Activated CD4-positive, alpha-beta T cell treated with anti-CD3 and anti-CD28 coated beads for 36 hours (primary cell): ENCODE measurements around the gene CHD3. TPM values are rescaled to one million over a fixed set of nuclear protein-coding genes. Genes with fewer than 3 reads are reported as not detected.
A peak's percentile ranks its signal among the peaks of the same experiment; 100 is the strongest.

Experiments
- ATAC-seq: fragments of 200-7000 bp; cut with Tn5 transposase; one replicate; pipeline ENCODE4 v1.10.0; 2021; ENCODE audit warnings: mild to moderate bottlenecking, moderate library complexity
- CTCF ChIA-PET: fragments of 350-600 bp; sonication (Branson Sonifier 250); formaldehyde crosslinking; loops from one replicate; lab custom pipeline; 2021; ENCODE audit warnings: antibody characterized with exemption; lab: Charles Lee
- POLR2A ChIA-PET: fragments of 350-600 bp; sonication (Branson Sonifier 250); formaldehyde crosslinking; loops from one replicate; lab custom pipeline; 2021; ENCODE audit warnings: antibody characterized with exemption, inconsistent platforms; lab: Charles Lee
- DNase-seq: peaks from one replicate; pipeline ENCODE4 v3.0.0-alpha.2; 2020
- H3K27ac Mint-ChIP-seq: one replicate; pipeline ENCODE4 v1.8.0; 2021; ENCODE audit warnings: mixed read lengths
- H3K27me3 Mint-ChIP-seq: one replicate; pipeline ENCODE4 v1.8.0; 2021; ENCODE audit warnings: mixed read lengths
- H3K36me3 Mint-ChIP-seq: one replicate; pipeline ENCODE4 v1.8.0; 2021; ENCODE audit warnings: low read depth, mixed read lengths
- H3K4me1 Mint-ChIP-seq: one replicate; pipeline ENCODE4 v1.8.0; 2021; ENCODE audit warnings: mixed read lengths
- H3K4me3 Mint-ChIP-seq: one replicate; pipeline ENCODE4 v1.8.0; 2021; ENCODE audit warnings: mild to moderate bottlenecking, moderate library complexity, mixed read lengths
- H3K9me3 Mint-ChIP-seq: one replicate; pipeline ENCODE4 v1.8.0; 2021; ENCODE audit warnings: low read depth, mixed read lengths
- intact Hi-C, 2 experiments: fragments of 100-400 bp; cut with DNase I in 1 of 2; cut with micrococcal nuclease in 1 of 2; formaldehyde crosslinking; loops; one replicate each; pipeline versions ENCODE4 v1.14.2 to v1.15.1; 2022 to 2024; cut with DNase I, micrococcal nuclease
- total RNA-seq, 2 experiments: library from RNA; stranded (reverse); gene quantifications; one replicate each; pipeline ENCODE4 v1.2.3, GENCODE V29; 2021

Gene CHD3
- 100 to 1,000 TPM; 145 to 161 TPM for total RNA-seq

DNA sequence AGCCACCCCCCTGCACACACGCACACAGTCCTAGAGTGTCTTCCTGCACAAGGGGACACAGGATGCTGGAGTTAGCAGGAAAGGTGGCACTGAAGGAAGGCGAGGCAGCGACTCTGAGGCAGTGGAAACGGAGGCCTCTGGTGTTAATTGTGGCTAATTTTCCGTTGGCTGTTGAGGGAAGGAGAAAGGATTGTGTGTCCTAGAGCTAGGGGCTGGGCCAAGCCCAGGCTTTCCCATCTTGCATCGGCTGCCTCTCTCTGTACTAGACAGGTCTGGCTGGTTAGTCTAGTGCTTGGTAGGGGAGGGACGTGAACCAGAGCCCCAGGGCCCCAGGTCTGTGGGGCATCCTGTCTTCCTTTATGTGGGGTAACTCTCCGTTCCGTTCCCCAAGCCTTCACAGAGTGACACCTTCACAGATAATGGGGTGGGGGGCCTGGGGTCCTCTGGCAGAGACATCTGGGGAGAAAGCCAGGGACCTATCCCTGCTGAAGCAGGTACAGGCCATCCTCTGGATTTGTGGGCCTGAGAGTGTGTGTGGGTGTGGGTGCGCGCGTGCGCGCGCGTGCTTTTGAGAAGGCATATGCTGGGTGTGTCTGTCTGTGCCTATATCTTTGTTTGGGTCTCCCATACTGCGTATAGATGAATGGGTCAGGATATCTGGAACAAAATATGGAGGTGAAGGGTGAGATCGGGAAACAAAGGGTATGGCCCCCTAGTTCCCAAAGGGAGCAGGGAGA lies at the start of gene CHD3:
CHD3 (plus strand) TSS at position 606 of the 737 bp plus-strand sequence. CDS start 212 bp downstream, outside the sequence.
- POLR2A ChIA-PET = no interaction called here
- ATAC-seq (peak; percentile 18), DNase-seq (peak; percentile 82)
- Mint-ChIP-seq H3K27ac (no peak within 1 kb of the TSS), H3K4me1 (peaks cover 4% of the 10 kb centered on the region), H3K4me3 (no peak within 1 kb of the TSS), H3K27me3 (no peaks in the 10 kb centered on the region), H3K36me3 (peaks cover 34% of the 10 kb centered on the region), H3K9me3 (no peaks in the 10 kb centered on the region)
- CTCF ChIA-PET = interaction anchor here (0.8 to 1.4 kb wide), 5 partner anchors 9 to 185 kb away, joined by 3 to 6 read pairs (median 3); no protein-coding TSS in a partner anchor
- intact Hi-C loops = no loop called here

DNA sequence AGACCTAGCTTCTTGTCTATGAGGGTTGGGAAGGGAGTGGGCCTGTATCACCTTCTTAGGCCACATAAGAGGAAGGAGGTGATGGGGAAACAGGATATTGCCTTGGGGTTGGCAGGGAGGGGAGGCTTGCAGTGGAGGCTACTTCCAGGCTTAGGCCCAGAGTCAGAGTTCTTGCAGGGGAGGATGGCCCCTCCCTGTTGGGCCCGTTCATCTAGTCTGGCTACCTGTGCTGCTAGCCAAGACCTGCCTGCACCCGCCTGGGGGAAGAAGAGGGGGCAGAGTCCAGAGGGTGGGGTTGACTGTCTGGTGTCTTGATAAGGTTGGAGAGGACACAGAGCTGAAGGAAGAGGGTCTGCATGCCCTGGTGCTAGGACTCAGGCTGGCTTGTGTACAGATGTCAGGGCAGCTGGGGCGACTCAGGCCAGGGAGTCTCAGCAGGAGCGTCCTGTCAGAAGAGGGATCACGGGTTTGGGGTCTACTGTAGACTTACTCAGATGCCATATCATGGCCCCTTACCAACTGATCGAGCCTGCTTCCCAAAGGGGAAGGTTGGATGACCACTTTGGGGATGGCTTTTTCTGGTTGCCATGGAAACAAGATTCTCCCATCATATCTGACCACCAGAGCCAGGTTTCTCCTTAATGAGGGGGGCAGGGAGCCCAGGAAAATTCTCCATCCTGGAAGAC lies 49.3 kb upstream of the CHD3 start:
- intact Hi-C loops = no loop called here
- DNase-seq (no peak), ATAC-seq (no peak)
- Mint-ChIP-seq H3K4me3 (peak overlapping the region; percentile 71), H3K9me3 (no peaks in the 10 kb centered on the region), H3K27me3 (no peaks in the 10 kb centered on the region), H3K27ac (peak overlapping the region; percentile 92), H3K4me1 (peaks cover 50% of the 10 kb centered on the region), H3K36me3 (peaks cover 18% of the 10 kb centered on the region)
- POLR2A ChIA-PET = interaction anchor here (0.6 kb wide), 1 partner anchor 542 kb away, joined by 8 read pairs; no protein-coding TSS in a partner anchor
- CTCF ChIA-PET = no interaction called here

DNA sequence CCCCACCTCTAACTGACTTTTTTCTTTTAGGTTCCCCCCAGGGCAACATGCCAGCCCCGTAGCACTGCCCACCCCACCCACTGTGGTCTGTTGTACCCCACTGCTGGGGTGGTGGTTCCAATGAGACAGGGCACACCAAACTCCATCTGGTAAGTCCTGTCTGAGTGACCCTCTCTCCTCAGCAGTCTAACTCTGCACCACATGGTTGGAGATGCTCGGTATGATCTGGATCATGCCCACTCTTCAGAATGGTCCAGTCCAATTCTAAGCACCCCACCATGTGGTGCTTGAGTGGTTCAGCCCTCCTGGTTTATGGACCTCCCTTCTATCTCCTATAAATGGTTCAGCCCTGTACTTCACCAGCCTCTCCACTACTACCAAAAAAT lies 48.7 kb upstream of the CHD3 start:
- H3K27ac Mint-ChIP-seq = peak overlapping the region; percentile 92

DNA sequence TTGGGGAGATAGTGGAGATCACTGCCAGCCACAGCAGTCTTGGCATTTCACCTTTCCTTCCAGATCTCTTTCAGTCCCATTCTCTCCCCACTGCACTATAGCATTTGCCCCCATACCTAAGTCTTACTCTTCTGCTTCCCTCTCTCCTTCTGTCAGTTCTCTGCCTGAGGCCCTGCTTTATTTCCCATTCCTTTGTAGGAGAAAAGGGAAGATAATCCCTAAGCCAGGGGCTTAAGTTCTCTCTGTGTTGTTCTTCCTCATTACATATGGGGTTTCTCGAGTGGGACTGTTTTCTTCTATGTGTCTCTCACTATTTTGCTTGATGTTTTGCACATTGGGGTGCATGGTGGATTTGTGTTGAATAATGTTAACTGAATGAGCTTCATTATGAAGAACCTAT lies 48.1 kb upstream of the CHD3 start:
- Mint-ChIP-seq H3K4me1 (peaks cover 50% of the 10 kb centered on the region), H3K36me3 (peaks cover 18% of the 10 kb centered on the region), H3K4me3 (peak overlapping the region; percentile 97), H3K9me3 (no peaks in the 10 kb centered on the region), H3K27me3 (no peaks in the 10 kb centered on the region), H3K27ac (peak overlapping the region; percentile 92)
- ChIA-PET POLR2A (no interaction called here), CTCF (interaction anchor here (1.2 to 1.3 kb wide), 4 partner anchors 17 to 201 kb away, joined by 3 to 7 read pairs (median 3); partner anchors contain the start of genes CYB5D1, NAA38 and RNF227)
- intact Hi-C loops = loop anchor here (5.0 to 10.0 kb wide), 11 partner anchors 153 to 796 kb away; partner anchors contain the start of genes CTDNEP1 (in 1 of the 2), ELP5 (in 1 of the 2), KCTD11 (in 1 of the 2) and NDEL1 (in 1 of the 2)
- ATAC-seq (no peak), DNase-seq (no peak)

More for the DNA sequence above, 48.7 kb upstream of the CHD3 start:
- ChIA-PET POLR2A (interaction anchor here (0.6 kb wide), 1 partner anchor 542 kb away, joined by 8 read pairs; no protein-coding TSS in a partner anchor), CTCF (no interaction called here)
- no peaks in the 10 kb centered on the region for H3K27me3 Mint-ChIP-seq
- intact Hi-C loops = loop anchor here (5.0 to 10.0 kb wide), 11 partner anchors 153 to 795 kb away; partner anchors contain the start of genes CTDNEP1 (in 1 of the 2), ELP5 (in 1 of the 2), KCTD11 (in 1 of the 2) and NDEL1 (in 1 of the 2)
- no peaks in the 10 kb centered on the region for H3K9me3 Mint-ChIP-seq
- peaks cover 18% of the 10 kb centered on the region for H3K36me3 Mint-ChIP-seq
- no peak for DNase-seq
- H3K4me1 Mint-ChIP-seq = peaks cover 50% of the 10 kb centered on the region
- ATAC-seq = no peak
- peak overlapping the region; percentile 97 for H3K4me3 Mint-ChIP-seq

DNA sequence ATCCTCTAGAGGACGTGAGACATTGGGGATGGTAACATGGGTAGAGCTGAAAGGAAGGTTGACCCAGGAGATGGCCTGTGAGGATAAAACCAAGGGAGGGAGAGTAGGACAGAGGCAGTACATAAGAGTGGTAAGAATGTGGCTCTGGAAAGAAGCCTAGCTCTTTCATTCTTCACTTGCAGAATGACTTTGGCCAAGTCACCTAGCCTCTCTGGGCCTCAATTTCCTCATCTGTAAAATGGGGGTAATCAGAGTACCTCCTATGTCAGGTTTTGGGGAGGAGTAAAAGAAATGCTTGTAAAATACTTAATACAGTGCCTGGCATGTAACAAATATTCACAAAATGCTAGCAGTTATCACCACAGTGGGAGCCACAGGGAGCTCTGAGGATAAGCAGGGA lies 47.7 kb upstream of the CHD3 start:
- H3K4me3 Mint-ChIP-seq = peak overlapping the region; percentile 97
- peaks cover 21% of the 10 kb centered on the region for H3K36me3 Mint-ChIP-seq
- H3K27ac Mint-ChIP-seq = peak overlapping the region; percentile 92
- H3K4me1 Mint-ChIP-seq = peaks cover 53% of the 10 kb centered on the region
- intact Hi-C loops = loop anchor here (5.0 to 10.0 kb wide), 11 partner anchors 154 to 796 kb away; partner anchors contain the start of genes CTDNEP1 (in 1 of the 2), ELP5 (in 1 of the 2), KCTD11 (in 1 of the 2) and NDEL1 (in 1 of the 2)
- no peak for ATAC-seq
- no peak for DNase-seq
- H3K27me3 Mint-ChIP-seq = no peaks in the 10 kb centered on the region
- ChIA-PET CTCF (interaction anchor here (1.2 to 1.3 kb wide), 4 partner anchors 17 to 200 kb away, joined by 3 to 7 read pairs (median 3); partner anchors contain the start of genes CYB5D1, NAA38 and RNF227), POLR2A (interaction anchor here (1.1 kb wide), 1 partner anchor 16 kb away, joined by 4 read pairs; the partner anchor contains the start of gene NAA38)
- H3K9me3 Mint-ChIP-seq = no peaks in the 10 kb centered on the region

DNA sequence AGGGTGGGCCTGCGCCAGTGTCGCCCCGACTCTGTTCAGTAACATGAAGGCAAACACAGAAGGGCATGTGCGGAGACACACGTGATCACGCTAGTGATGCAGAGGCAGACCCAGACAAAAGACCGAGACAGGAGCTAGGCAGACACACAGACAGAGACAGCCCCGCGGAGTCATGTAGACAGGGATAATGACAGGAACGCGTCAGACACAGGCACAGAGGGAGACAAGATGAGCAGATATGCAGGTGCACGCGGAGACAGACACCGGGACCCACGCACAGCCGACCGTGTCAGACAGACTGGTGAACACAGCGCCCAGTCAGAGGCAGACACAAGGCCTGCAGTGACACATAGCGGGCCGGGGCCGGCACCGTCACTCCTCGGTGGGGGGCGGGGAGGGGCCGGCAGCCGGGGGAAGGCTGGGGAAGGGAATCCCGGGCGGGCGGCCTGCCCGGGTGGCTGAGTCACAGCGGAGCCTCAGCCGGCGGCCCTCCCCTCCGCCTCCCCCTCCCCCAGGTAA lies 47.1 kb upstream of the CHD3 start:
- ChIA-PET POLR2A (interaction anchor here (1.1 kb wide), 1 partner anchor 16 kb away, joined by 4 read pairs; the partner anchor contains the start of gene NAA38), CTCF (interaction anchor here (0.6 to 1.7 kb wide), 6 partner anchors 10 to 356 kb away, joined by 3 to 8 read pairs (median 3); partner anchors contain the start of genes CYB5D1, NAA38 and RNF227)
- H3K4me1 Mint-ChIP-seq = peaks cover 55% of the 10 kb centered on the region
- intact Hi-C loops = loop anchor here (5.0 to 10.0 kb wide), 11 partner anchors 154 to 797 kb away; partner anchors contain the start of genes CTDNEP1 (in 1 of the 2), ELP5 (in 1 of the 2), KCTD11 (in 1 of the 2) and NDEL1 (in 1 of the 2)
- ATAC-seq = peak; percentile 49
- H3K4me3 Mint-ChIP-seq = peak overlapping the region; percentile 97
- peak overlapping the region; percentile 96 for H3K27ac Mint-ChIP-seq
- peak; percentile 97 for DNase-seq
- H3K9me3 Mint-ChIP-seq = no peaks in the 10 kb centered on the region
- no peaks in the 10 kb centered on the region for H3K27me3 Mint-ChIP-seq
- H3K36me3 Mint-ChIP-seq = peaks cover 23% of the 10 kb centered on the region

DNA sequence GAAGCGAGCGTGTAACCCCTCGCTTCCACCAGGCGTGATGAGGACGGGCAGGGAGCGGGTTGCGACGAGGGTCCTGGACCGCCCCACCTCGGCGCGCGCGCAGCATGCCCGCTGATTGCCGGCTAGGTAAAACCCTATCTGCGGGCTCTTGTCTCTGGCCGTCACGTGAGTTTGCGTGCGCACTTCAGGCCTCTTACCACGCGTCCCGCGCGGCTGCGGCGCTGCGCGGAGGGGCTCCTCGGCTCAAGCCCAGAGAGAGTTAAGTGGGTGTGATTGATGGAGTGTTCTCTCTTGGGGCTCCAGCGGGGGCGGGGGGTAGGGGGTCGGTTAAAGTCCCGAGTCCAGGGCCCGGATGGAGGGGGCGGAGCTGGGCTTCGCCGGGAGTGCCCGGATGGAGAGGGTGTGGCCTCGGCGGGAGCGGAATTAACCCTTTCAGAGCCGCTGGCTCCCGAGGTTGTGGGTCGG lies 46.6 kb upstream of the CHD3 start:
- POLR2A ChIA-PET = interaction anchor here (0.8 to 1.1 kb wide), 3 partner anchors 15 to 401 kb away, joined by 3 to 4 read pairs (median 3); partner anchors contain the start of gene NAA38
- no peaks in the 10 kb centered on the region for H3K9me3 Mint-ChIP-seq
- ATAC-seq = peak; percentile 4

DNA sequence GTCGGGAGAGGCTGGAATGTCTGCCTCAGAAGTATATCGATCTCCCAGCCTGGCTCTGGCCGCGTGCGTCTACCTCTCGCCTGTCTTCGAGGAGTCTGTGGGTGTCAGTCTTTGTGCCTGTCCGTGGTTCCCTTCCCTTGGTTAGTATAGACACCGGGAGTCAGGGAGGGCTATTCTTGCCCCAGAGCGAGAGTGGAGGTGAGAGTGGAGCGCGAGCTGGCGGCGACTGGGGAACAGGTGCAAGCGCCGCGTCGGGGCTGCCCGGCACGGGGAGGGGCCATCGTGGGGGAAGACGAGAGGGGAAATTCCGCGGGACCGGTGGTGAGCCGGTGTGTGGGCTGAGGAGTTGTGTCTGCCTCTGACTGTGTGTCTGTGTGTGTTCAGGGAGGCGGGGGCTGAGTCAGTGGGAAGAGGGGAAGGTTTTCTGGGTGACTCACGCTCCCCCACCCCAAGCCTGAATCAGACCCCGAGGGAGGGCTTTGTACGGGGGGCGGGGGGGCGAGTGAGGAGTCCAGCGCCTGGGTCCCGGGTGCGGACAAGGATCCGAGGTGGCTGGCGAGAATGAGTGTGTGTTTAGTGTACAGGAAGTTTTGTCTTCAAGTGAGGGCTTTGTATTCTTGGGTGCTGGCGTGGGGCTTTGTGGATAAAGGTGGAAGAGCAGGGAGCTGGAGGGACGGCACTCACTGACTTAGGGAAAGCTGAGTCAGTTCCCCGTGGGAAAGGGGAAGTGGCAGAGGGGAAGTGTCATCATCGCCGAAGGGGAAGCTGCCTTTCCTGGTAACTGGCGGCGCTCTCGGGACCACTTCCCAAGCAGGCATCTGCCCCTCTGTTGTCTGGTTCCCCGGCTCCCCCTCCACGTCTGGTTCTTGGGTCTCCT lies 46.0 kb upstream of the CHD3 start:
- Mint-ChIP-seq H3K4me1 (peaks cover 49% of the 10 kb centered on the region), H3K4me3 (peak overlapping the region; percentile 97), H3K27me3 (no peaks in the 10 kb centered on the region), H3K27ac (peak overlapping the region; percentile 96), H3K36me3 (peaks cover 32% of the 10 kb centered on the region), H3K9me3 (no peaks in the 10 kb centered on the region)
- POLR2A ChIA-PET = interaction anchor here (0.5 to 1.1 kb wide), 3 partner anchors 157 to 401 kb away, joined by 3 to 6 read pairs (median 3); no protein-coding TSS in a partner anchor
- CTCF ChIA-PET = interaction anchor here (0.5 to 1.7 kb wide), 4 partner anchors 9 to 295 kb away, joined by 3 to 8 read pairs (median 3); no protein-coding TSS in a partner anchor
- intact Hi-C loops = loop anchor here (1.0 to 10.0 kb wide), 23 partner anchors 9 to 828 kb away; partner anchors contain the start of genes POLR2A (in 2 of the 2), WRAP53 (in 2 of the 2), CTC1 (in 1 of the 2) and CTDNEP1 (in 1 of the 2)
- ATAC-seq (peak; percentile 35), DNase-seq (peak; percentile 97)

More for the DNA sequence above, 46.6 kb upstream of the CHD3 start:
- H3K27ac Mint-ChIP-seq = peak overlapping the region; percentile 96
- H3K27me3 Mint-ChIP-seq = no peaks in the 10 kb centered on the region
- peak; percentile 90 for DNase-seq
- H3K36me3 Mint-ChIP-seq = peaks cover 26% of the 10 kb centered on the region
- H3K4me3 Mint-ChIP-seq = peak overlapping the region; percentile 97
- CTCF ChIA-PET = interaction anchor here (0.5 to 1.7 kb wide), 5 partner anchors 10 to 357 kb away, joined by 3 to 8 read pairs (median 3); partner anchors contain the start of gene RNF227
- H3K4me1 Mint-ChIP-seq = peaks cover 53% of the 10 kb centered on the region
- intact Hi-C loops = loop anchor here (1.0 to 10.0 kb wide), 21 partner anchors 154 to 827 kb away; partner anchors contain the start of genes POLR2A (in 2 of the 2), WRAP53 (in 2 of the 2), CTC1 (in 1 of the 2) and CTDNEP1 (in 1 of the 2)

DNA sequence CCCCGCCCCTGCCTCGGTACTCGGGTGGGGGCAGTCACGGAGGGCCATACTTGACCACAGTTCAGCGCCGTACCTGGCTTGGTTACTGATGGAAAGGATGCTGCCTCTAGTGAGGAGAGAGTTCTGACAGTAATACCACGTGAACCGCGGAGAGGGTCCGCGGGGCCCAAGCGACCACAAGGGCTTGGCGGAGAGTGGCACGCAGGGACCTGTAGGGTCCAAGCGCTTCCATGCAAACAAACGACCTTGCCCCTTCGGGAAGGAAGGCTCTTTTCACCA lies 45.4 kb upstream of the CHD3 start:
- CTCF ChIA-PET = interaction anchor here (1.1 kb wide), 2 partner anchors 276 to 294 kb away, joined by 3 read pairs; no protein-coding TSS in a partner anchor
- ATAC-seq = no peak
- Mint-ChIP-seq H3K27ac (peak overlapping the region; percentile 96), H3K27me3 (no peaks in the 10 kb centered on the region), H3K4me3 (peak overlapping the region; percentile 97), H3K4me1 (peaks cover 49% of the 10 kb centered on the region), H3K36me3 (peaks cover 35% of the 10 kb centered on the region), H3K9me3 (no peaks in the 10 kb centered on the region)
- intact Hi-C loops = loop anchor here (1.0 to 10.0 kb wide), 19 partner anchors 8 to 828 kb away; partner anchors contain the start of genes CTDNEP1 (in 1 of the 2), EIF5A (in 1 of the 2), ELP5 (in 1 of the 2) and KCTD11 (in 1 of the 2)
- POLR2A ChIA-PET = interaction anchor here (1.1 kb wide), 1 partner anchor 402 kb away, joined by 3 read pairs; no protein-coding TSS in a partner anchor
- peak; percentile 74 for DNase-seq
